Testis (tissue), 2 donors: Measurements from ENCODE around the gene ZNF219.

ENCODE experiments used
- CTCF ChIP-seq, 3 experiments: fragments of 450-650 bp in 2 of 3; fragments of 200-600 bp in 1 of 3; sonication (generic) in 1 of 3; IDR thresholded peaks; one replicate each; pipeline ENCODE4 v1.5.1; 2016 to 2019; ENCODE audit warnings: antibody characterized with exemption in 3 of 3, mild to moderate bottlenecking in 2 of 3, moderate library complexity in 1 of 3
- POLR2A ChIP-seq: fragments of 450-650 bp; IDR thresholded peaks from one replicate; pipeline ENCODE4 v1.6.1; 2017; ENCODE audit warnings: antibody characterized with exemption, mild to moderate bottlenecking, moderate library complexity

- TF ChIP-seq CTCF (IDR thresholded peaks at IDR 0.05) (no peak), POLR2A (no peak)
These were observed 589 bp upstream of the ZNF219 start for GRCh38 chr14:21098892-21099595.
